ENCODE data around the gene PTPRC.
A peak's percentile ranks its signal among the peaks of the same experiment; 100 is the strongest.

Gene PTPRC

DNA sequence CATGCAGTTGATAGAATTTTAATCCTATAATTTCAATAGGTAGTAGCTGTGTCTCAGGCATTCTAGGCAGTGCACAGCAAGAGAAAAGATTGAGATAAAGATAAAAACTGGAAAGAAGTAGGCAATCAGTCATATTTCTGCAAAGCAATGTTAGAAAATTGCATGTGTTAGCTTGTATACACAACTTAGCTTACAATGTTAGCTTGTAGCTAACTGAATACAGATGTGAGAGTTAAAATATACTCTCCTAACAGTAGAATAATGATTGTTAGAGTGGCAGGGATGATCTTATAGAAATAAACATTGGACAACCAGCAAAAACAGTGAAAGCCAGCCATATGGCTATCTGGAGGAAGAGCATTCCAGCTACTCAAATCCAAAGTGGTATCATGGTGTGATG is 29.0 kb downstream of the PTPRC start:
- intact Hi-C loops (cut with DNase I): no loop called here
- DNase-seq: no peak

- no peak for DNase-seq
- intact Hi-C loops (cut with DNase I): no loop called here
Measured at GRCh38 chr1:198669023-198669698, 30.3 kb downstream of the PTPRC start.

- no peak for DNase-seq
- intact Hi-C loops (cut with DNase I): no loop called here
Measured at GRCh38 chr1:198669771-198670170, 30.9 kb downstream of the PTPRC start.

GRCh38 chr1:198671136-198671535 is 32.3 kb downstream of the PTPRC start:
- intact Hi-C loops (cut with DNase I): no loop called here
- DNase-seq: no peak

GRCh38 chr1:198672124-198672523 is 33.3 kb downstream of the PTPRC start:
- intact Hi-C loops (cut with DNase I): no loop called here
- DNase-seq: no peak

DNA sequence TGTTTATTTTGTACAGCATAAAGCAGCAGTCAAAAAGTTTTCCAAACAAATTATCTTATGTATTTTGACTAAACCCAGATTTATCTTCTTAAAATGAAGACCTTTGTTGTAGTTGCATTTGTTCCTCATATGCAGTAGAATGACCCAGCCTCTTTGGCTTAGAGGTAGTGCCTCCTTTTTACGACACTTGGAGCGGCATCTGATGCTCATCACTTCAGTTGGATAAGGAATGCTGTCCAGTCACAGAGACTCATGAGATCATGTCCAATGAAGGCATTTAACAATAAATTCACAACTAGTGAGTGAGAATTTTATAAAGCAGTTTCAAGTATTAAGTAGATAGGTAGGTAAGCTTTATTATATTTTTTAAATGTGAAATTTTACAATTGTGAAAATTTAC is 35.2 kb downstream of the PTPRC start:
- intact Hi-C loops (cut with DNase I): no loop called here

GRCh38 chr1:198676253-198676652 is 37.4 kb downstream of the PTPRC start:
- no peak for DNase-seq
- intact Hi-C loops (cut with DNase I): no loop called here

More for the DNA sequence above, 35.2 kb downstream of the PTPRC start:
- no peak for DNase-seq

DNA sequence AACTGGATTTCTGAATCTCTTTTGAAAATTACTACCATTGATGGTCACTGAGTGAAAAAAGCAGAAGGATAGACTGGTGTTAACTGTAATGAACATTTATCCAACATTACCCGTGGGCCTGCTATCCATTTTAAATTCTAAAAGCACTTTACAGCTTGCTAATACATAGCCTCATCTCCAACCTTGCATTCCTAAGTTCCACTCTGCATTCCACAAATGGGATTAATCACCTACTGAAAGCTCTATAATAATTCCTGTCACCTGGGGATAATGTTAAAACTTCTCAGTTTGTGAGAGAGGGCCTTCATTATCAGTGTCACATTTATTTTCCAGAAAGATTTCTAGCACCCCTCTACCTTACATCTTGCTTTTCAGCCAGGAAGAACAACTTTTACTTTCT is 38.2 kb downstream of the PTPRC start:
- no peak for DNase-seq
- intact Hi-C loops (cut with DNase I): no loop called here

- intact Hi-C loops (cut with DNase I): no loop called here
- no peak for DNase-seq
Measured at GRCh38 chr1:198677871-198678270, 39.0 kb downstream of the PTPRC start.

GRCh38 chr1:198678301-198678836 is 39.5 kb downstream of the PTPRC start:
- intact Hi-C loops (cut with DNase I): no loop called here

GRCh38 chr1:198678901-198679329 is 40.1 kb downstream of the PTPRC start:
- intact Hi-C loops (cut with DNase I): no loop called here
- DNase-seq: peak in 1 of 42 donors; percentile 7

More at GRCh38 chr1:198678301-198678836, 39.5 kb downstream of the PTPRC start:
- DNase-seq: no peak

- DNase-seq: no peak
- intact Hi-C loops (cut with DNase I): no loop called here
Measured at GRCh38 chr1:198679535-198680173, 40.8 kb downstream of the PTPRC start.

GRCh38 chr1:198680174-198680875 is 41.5 kb downstream of the PTPRC start:
- intact Hi-C loops (cut with DNase I): no loop called here
- DNase-seq: no peak

GRCh38 chr1:198681252-198681651 is 42.4 kb downstream of the PTPRC start:
- DNase-seq: no peak
- intact Hi-C loops (cut with DNase I): no loop called here

DNA sequence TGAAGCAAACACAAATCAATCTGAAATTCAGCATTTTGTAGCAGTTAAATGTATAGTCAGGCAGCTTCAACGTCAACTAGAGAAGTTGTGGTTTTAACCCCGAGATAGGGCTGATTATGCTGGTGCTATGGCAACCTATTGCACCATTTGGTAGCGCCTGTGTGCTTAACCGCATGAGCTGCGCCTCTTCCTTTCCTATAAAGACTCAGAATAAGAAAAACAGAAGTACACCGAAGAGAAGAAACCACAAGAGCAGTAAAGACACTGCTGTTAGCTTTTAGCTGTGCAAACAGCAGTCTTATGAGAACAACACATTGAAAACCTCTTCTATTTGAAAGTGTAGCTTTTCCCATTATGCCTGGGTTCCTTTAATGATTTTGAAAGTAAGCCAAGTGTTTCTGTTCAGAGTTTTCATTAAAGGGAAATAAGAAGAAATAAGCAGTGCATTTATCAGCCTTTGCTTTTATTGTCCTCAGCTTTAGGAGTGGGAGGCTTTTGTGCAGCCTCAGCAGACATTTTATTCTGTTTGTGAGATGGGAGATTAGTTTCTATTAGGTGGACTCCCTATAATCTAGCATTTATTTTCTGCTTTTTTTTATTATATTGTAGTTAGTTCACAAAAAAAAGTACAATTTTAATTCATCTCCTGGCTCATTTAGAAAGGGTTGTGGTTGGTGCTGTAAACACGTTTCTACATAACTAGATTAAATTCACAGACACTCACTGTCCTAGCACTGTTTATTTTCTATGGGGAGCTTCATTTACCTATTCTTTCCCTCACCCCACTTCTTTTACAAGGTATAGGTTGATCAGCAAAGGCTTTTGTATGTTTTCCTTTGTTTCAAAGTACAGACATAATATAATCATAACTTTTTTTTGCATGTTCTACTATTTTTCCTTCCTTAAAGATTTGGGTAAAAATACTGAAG is 43.3 kb downstream of the PTPRC start:
- DNase-seq: peak in 39 of 42 donors; percentile 4 to 73 (median 46)
- intact Hi-C loops (cut with DNase I): no loop called here

DNA sequence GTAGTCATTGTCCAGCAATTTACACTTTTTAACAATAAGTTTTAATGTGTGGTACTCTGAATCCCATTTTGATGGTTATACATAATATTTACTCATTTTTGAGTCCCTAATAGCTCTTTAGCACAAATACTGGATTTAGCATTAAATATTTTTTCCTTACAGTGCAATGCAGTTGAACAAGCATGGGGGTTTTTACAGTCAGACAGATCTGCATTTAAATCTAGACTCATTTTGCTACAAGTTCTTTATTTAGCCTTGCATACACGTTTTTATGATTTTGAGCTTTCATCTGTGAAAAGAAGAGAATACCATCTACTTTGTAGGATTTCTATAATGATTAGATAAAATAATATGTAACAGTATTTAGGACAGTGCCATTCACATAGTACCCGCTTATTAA is 44.0 kb downstream of the PTPRC start:
- no peak for DNase-seq
- intact Hi-C loops (cut with DNase I): no loop called here

DNA sequence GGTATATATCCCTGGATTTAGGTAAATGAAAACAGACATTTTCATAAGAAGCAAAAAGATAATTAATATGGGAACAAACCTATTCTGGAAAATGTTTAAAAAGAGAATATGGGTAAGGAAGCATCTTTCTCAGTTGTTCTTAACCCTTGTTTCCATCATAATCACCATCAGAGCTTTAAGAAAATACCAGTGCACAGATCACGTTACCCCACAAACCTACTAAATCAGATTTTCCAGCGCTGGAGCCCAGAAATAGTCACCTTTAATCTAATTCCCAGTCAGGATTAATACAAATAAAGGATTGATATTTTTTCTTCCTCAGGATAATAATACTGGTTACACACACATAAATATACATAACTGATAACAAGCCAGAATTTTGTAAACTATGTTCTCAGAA is 44.6 kb downstream of the PTPRC start:
- intact Hi-C loops (cut with DNase I): no loop called here
- DNase-seq: no peak

DNA sequence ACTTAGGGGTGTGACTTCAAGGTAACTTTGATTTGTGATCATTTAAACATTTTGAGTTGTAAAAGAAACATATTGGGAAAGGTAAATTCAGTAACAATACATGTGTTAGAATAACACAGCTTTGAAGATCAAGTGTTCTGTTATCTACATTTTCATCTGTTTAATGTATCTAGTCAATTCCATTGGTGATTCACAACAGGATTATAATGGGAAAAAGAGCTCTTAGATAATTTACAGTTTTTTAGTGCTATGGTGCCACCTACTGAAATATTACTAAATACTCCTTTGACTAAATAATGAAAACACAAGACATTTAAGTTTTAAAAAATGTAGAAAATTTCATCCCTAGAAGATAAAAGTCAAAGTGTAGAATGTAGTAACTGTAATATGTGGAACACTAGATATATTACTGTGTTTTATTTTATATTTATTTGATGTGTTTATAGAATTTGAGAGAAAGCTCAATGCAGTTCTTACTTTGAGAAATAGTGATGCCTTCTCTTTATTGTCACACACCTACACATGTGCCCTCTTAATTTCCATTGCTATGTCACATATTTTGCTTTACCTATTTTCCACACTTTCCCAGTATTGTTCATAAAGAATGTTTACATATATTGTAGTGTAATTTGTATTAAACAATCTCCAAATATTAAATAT is 47.4 kb downstream of the PTPRC start:
- no peak for DNase-seq
- intact Hi-C loops (cut with DNase I): no loop called here

DNA sequence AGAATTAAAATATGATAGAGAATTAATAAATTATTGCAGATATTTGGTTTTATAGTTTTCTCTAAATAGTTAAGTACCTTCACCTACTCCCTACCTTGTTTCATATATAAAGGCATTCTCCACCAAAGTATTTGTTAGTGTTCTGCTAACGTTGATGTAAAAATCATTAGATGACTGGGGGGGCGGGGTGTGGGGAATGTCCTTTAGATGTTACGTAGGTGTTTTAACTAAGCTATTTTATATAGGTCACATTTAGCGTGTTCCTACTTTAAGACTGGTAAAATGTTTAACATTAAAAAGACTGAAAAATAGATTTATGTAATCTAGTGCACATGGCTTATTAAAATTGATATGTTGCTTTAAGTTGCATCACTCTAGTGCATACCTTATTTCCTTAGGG is 48.6 kb downstream of the PTPRC start:
- DNase-seq: no peak
- intact Hi-C loops (cut with DNase I): no loop called here
